Natural killer cell (primary cell): ENCODE data around the gene RARS2. TPM values are rescaled to one million over a fixed set of nuclear protein-coding genes. Genes with fewer than 3 reads are reported as not detected.
A peak's percentile ranks its signal among the peaks of the same experiment; 100 is the strongest.

Source experiments
- ATAC-seq, 3 donors: fragments of 150-1000 bp in 2 of 3; fragments of 200-7000 bp in 1 of 3; cut with Tn5 transposase; 1 replicate in 1 of 3; 2 replicates in 2 of 3; pipeline ENCODE4 v1.10.0; 2021; ENCODE audit warnings: mild to moderate bottlenecking in 2 of 3, moderate library complexity in 2 of 3
- DNase-seq, 2 donors: peaks; one replicate each; pipeline versions ENCODE4 v3.0.0 to v3.0.0-alpha.2; 2013 to 2021; ENCODE audit warnings: mixed read lengths in 1 of 2
- H3K27ac ChIP-seq: one replicate; pipeline ENCODE4 v1.5.1; 2013; ENCODE audit warnings: mild to moderate bottlenecking, low read length
- H3K27me3 ChIP-seq: one replicate; pipeline ENCODE4 v1.6.1; 2013; ENCODE audit warnings: low read length; ENCODE audit not compliant: control insufficient read depth, insufficient read depth
- H3K36me3 ChIP-seq: one replicate; pipeline ENCODE4 v1.6.1; 2013; ENCODE audit warnings: low read length; ENCODE audit not compliant: control insufficient read depth, insufficient read depth
- H3K4me1 ChIP-seq: one replicate; pipeline ENCODE4 v1.6.1; 2013; ENCODE audit warnings: low read length; ENCODE audit not compliant: control insufficient read depth, insufficient read depth
- H3K4me3 ChIP-seq: one replicate; pipeline ENCODE4 v1.5.1; 2013; ENCODE audit warnings: low read length
- H3K9me3 ChIP-seq: one replicate; pipeline ENCODE4 v1.6.1; 2013; ENCODE audit warnings: low read length; ENCODE audit not compliant: control insufficient read depth, insufficient read depth
- H3K27ac Mint-ChIP-seq, 2 donors: one replicate each; pipeline ENCODE4 v1.8.0; 2022; ENCODE audit warnings: mild to moderate bottlenecking in 2 of 2, mixed read lengths in 2 of 2, moderate library complexity in 1 of 2
- H3K27me3 Mint-ChIP-seq, 2 donors: one replicate each; pipeline ENCODE4 v1.8.0; 2022; ENCODE audit warnings: low read depth in 2 of 2, mixed read lengths in 2 of 2
- H3K36me3 Mint-ChIP-seq: one replicate; pipeline ENCODE4 v1.8.0; 2022; ENCODE audit warnings: mixed read lengths
- H3K4me1 Mint-ChIP-seq, 2 donors: one replicate each; pipeline ENCODE4 v1.8.0; 2022; ENCODE audit warnings: mixed read lengths in 2 of 2
- H3K4me3 Mint-ChIP-seq: one replicate; pipeline ENCODE4 v1.8.0; 2022; ENCODE audit warnings: mild to moderate bottlenecking, moderate library complexity, mixed read lengths
- H3K9me3 Mint-ChIP-seq, 2 donors: one replicate each; pipeline ENCODE4 v1.8.0; 2022; ENCODE audit warnings: mixed read lengths in 2 of 2
- CTCF ChIP-seq: fragments of 200-600 bp; IDR thresholded peaks from one replicate; pipeline ENCODE4 v1.8.0; 2022; ENCODE audit warnings: antibody characterized with exemption
- WGBS: methylation state at CpG from one replicate; pipeline ENCODE4 v1.1.7; 2013; ENCODE audit warnings: missing lambda C conversion rate; ENCODE audit not compliant: insufficient coverage; 5-methylcytosine and 5-hydroxymethylcytosine counted together
- intact Hi-C: fragments of 100-400 bp; cut with micrococcal nuclease; formaldehyde crosslinking; loops from one replicate; pipeline ENCODE4 v1.14.2; 2022
- total RNA-seq, 4 donors: library from RNA; stranded (reverse); fragments of 120-200 nt in 1 of 4; gene quantifications; one replicate each; pipeline versions ENCODE4 v1.2.3 to v1.2.4, GENCODE V29; 2013 to 2022

The RARS2 gene
- total RNA-seq, 3 donors from 2014 or later (not counting 1 experiment from before 2014, with no cell fraction given), result 21.8 to 26.5 (median 24.2) TPM

- ATAC-seq, result peak; percentile 91 to 98 (median 94)
- H3K36me3 ChIP-seq, result no peaks in the 10 kb centered on the region
- peak; percentile 82 to 88 for DNase-seq
- no peaks in the 10 kb centered on the region for H3K9me3 Mint-ChIP-seq
- H3K27ac Mint-ChIP-seq, result peak within 1 kb of the TSS; percentile 95 to 99
- peaks cover 3% of the 10 kb centered on the region for H3K27me3 ChIP-seq
- H3K4me1 Mint-ChIP-seq, result peaks cover 9 to 16% of the 10 kb centered on the region in 2 donors
- H3K27me3 Mint-ChIP-seq, result peaks cover 10% of the 10 kb centered on the region in 2 donors
- H3K4me1 ChIP-seq, result peaks cover 8% of the 10 kb centered on the region
- peak within 1 kb of the TSS; percentile 98 for H3K4me3 Mint-ChIP-seq
- H3K4me3 ChIP-seq, result peak within 1 kb of the TSS; percentile 88
- no peaks in the 10 kb centered on the region for H3K36me3 Mint-ChIP-seq
- intact Hi-C loops, result loop anchor here (1.0 to 5.0 kb wide), 6 partner anchors 65 to 318 kb away; partner anchors contain the start of genes AKIRIN2, CFAP206, ORC3 and SMIM8
- H3K9me3 ChIP-seq, result no peaks in the 10 kb centered on the region
- under 1% methylated on average over 70 of the region's 70 CpGs for WGBS
- no peak for TF ChIP-seq CTCF
- H3K27ac ChIP-seq, result peak within 1 kb of the TSS; percentile 93
Observed at GRCh38 chr6:87472525-87473418, 117.0 kb downstream of the RARS2 start, which contains the start of gene SLC35A1. Gene SLC35A1 (plus strand): TSS chr6:87472974. CDS start chr6:87473004, 30 bp downstream.

- H3K27me3 Mint-ChIP-seq, result peaks cover 40 to 49% of the 10 kb centered on the region in 2 donors
- intact Hi-C loops, result no loop called here
Observed at GRCh38 chr6:87465051-87465450, 124.7 kb downstream of the RARS2 start.

More at GRCh38 chr6:87465051-87465450, 124.7 kb downstream of the RARS2 start:
- Mint-ChIP-seq H3K9me3 (no peaks in the 10 kb centered on the region), H3K4me1 (no peaks in the 10 kb centered on the region), H3K36me3 (no peaks in the 10 kb centered on the region), H3K4me3 (no peak overlapping the region), H3K27ac (no peak overlapping the region)
- no peak for TF ChIP-seq CTCF
- Histone ChIP-seq H3K27ac (no peak overlapping the region), H3K36me3 (no peaks in the 10 kb centered on the region), H3K4me3 (no peak overlapping the region), H3K9me3 (no peaks in the 10 kb centered on the region), H3K4me1 (no peaks in the 10 kb centered on the region), H3K27me3 (peaks cover 8% of the 10 kb centered on the region)
- ATAC-seq (no peak), DNase-seq (no peak)
- 100% methylated on average over 2 of the region's 2 CpGs for WGBS

Other genes starting within 250 kb of the RARS2 start
- 1 to 10 TPM; 1.8 to 3.2 (median 2.3) TPM for gene C6orf163, start 245.2 kb downstream of the RARS2 start, total RNA-seq
- not detected for gene CFAP206, start 182.0 kb downstream of the RARS2 start, total RNA-seq
- gene SLC35A1, start 117.0 kb downstream of the RARS2 start, total RNA-seq, result 10 to 100 TPM; 10.9 to 14.8 (median 13.4) TPM
- gene ORC3, start 148 bp upstream of the RARS2 start, total RNA-seq, result 10 to 100 TPM; 13.1 to 13.4 (median 13.3) TPM
- 100 to 1,000 TPM; 102 to 156 (median 108) TPM for gene AKIRIN2, start 112.2 kb upstream of the RARS2 start, total RNA-seq